Tibial artery (tissue), 4 donors: ENCODE data around the gene MRPL43.

Experiments used
- DNase-seq, 2 donors: peaks; one replicate each; pipeline ENCODE4 v3.0.0-alpha.2; 2019
- H3K27ac ChIP-seq, 2 donors: fragments of 200-600 bp; sonication (generic) in 1 of 2; 1 replicate in 1 of 2; 2 replicates in 1 of 2; pipeline ENCODE4 v1.5.1; 2018 to 2019; ENCODE audit warnings: mild to moderate bottlenecking in 1 of 2
- H3K27me3 ChIP-seq, 2 donors: fragments of 200-600 bp; sonication (generic) in 1 of 2; one replicate each; pipeline versions ENCODE4 v1.5.1 to v1.6.0; 2016 to 2019
- H3K36me3 ChIP-seq, 3 donors: fragments of 200-600 bp; sonication (generic) in 2 of 3; one replicate each; pipeline ENCODE4 v1.5.1; 2016 to 2019; ENCODE audit warnings: mild to moderate bottlenecking in 2 of 3
- H3K4me1 ChIP-seq, 4 donors: fragments of 200-600 bp; sonication (generic) in 2 of 4; 1 replicate in 3 of 4; 2 replicates in 1 of 4; pipeline ENCODE4 v1.5.1; 2016 to 2019
- H3K4me3 ChIP-seq, 2 donors: fragments of 200-600 bp; sonication (generic) in 1 of 2; 1 replicate in 1 of 2; 2 replicates in 1 of 2; pipeline ENCODE4 v1.5.1; 2018 to 2019; ENCODE audit warnings: mild to moderate bottlenecking in 2 of 2
- H3K9me3 ChIP-seq, 3 donors: fragments of 200-600 bp; sonication (generic) in 1 of 3; one replicate each; pipeline ENCODE4 v1.5.1; 2016 to 2019
- intact Hi-C: fragments of 100-400 bp; cut with DNase I; formaldehyde crosslinking; loops from one replicate; pipeline ENCODE4 v1.15.0; 2023; ENCODE audit warnings: low total_unique reads
- TF ChIP-seq, protein P1 (sequence below), 2 experiments: fragments of 200-600 bp in 1 of 2; fragments of 450-650 bp in 1 of 2; IDR thresholded peaks; one replicate each; pipeline ENCODE4 v1.5.1; 2017 to 2019; ENCODE audit warnings: antibody characterized with exemption in 2 of 2, mild to moderate bottlenecking in 1 of 2, moderate library complexity in 1 of 2

MRPL43 gene

DNA sequence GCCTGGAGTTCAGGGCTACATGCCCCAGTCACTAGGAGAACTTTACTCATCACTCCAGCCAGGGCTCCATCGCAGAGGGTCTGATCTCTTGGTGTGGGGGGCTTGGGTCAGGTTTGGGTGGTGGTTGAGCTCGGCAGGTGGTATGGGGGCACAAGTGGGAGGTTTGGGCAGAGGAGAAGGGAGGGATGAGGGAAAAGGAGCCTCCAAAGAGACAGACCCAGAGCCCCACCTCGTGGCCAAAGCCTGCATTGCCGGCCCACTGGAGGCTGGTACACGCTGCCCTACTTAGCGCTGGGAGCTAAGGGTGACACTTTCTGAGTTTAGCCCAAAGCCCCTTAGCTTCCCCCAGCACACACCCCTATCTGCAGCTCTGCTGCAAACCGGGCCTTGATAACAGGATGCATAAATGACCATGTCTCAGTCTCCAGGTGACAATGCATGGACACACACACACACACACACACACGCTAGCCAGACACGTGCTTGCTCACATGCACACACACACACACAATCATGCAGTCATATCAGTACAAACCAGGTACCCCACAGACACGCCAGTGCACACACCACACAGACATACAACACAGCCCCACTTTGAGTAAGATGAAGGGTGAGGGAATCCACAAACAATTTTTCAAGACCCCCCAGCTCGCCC, 27.1 kb upstream of the MRPL43 start:
- no peak overlapping the region for H3K4me3 ChIP-seq
- peaks cover 0 to 24% (median 21%) of the 10 kb centered on the region in 4 donors for H3K4me1 ChIP-seq
- no peaks in the 10 kb centered on the region for H3K36me3 ChIP-seq
- H3K27ac ChIP-seq = no peak overlapping the region
- peak; percentile 80 to 89 for DNase-seq
- TF ChIP-seq, protein P1, sequence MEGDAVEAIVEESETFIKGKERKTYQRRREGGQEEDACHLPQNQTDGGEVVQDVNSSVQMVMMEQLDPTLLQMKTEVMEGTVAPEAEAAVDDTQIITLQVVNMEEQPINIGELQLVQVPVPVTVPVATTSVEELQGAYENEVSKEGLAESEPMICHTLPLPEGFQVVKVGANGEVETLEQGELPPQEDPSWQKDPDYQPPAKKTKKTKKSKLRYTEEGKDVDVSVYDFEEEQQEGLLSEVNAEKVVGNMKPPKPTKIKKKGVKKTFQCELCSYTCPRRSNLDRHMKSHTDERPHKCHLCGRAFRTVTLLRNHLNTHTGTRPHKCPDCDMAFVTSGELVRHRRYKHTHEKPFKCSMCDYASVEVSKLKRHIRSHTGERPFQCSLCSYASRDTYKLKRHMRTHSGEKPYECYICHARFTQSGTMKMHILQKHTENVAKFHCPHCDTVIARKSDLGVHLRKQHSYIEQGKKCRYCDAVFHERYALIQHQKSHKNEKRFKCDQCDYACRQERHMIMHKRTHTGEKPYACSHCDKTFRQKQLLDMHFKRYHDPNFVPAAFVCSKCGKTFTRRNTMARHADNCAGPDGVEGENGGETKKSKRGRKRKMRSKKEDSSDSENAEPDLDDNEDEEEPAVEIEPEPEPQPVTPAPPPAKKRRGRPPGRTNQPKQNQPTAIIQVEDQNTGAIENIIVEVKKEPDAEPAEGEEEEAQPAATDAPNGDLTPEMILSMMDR (IDR thresholded peaks at IDR 0.05) = peak; percentile 91 to 96
- no peaks in the 10 kb centered on the region for H3K9me3 ChIP-seq
- peaks cover 0 to 31% of the 10 kb centered on the region in 2 donors for H3K27me3 ChIP-seq
- intact Hi-C loops = loop anchor here (2.0 kb wide), 1 partner anchor 20 kb away; no protein-coding TSS in a partner anchor

- Histone ChIP-seq H3K27ac (peak overlapping the region; percentile 20 to 60), H3K27me3 (peaks cover 0 to 25% of the 10 kb centered on the region in 2 donors), H3K4me3 (no peak overlapping the region), H3K36me3 (no peaks in the 10 kb centered on the region), H3K9me3 (no peaks in the 10 kb centered on the region), H3K4me1 (peaks cover 0 to 20% (median 15%) of the 10 kb centered on the region in 4 donors)
- TF ChIP-seq, protein P1 (IDR thresholded peaks at IDR 0.05) = no peak
- intact Hi-C loops = no loop called here
- DNase-seq = no peak
Observed at GRCh38 chr10:101013365-101013825, 26.1 kb upstream of the MRPL43 start.

- Histone ChIP-seq H3K36me3 (no peaks in the 10 kb centered on the region), H3K27me3 (peaks cover 0 to 20% of the 10 kb centered on the region in 2 donors), H3K4me1 (peaks cover 0 to 25% (median 17%) of the 10 kb centered on the region in 4 donors), H3K4me3 (no peak overlapping the region), H3K27ac (peak overlapping the region; percentile 31 to 60), H3K9me3 (no peaks in the 10 kb centered on the region)
- intact Hi-C loops = no loop called here
- peak; percentile 90 to 92 for DNase-seq
- TF ChIP-seq, protein P1 (IDR thresholded peaks at IDR 0.05) = peak; percentile 94 to 97
Observed at GRCh38 chr10:101012525-101013364, 25.4 kb upstream of the MRPL43 start.

- H3K4me3 ChIP-seq = no peak overlapping the region
- intact Hi-C loops = no loop called here
- H3K4me1 ChIP-seq = peaks cover 0 to 30% (median 17%) of the 10 kb centered on the region in 4 donors
- H3K9me3 ChIP-seq = no peaks in the 10 kb centered on the region
- no peak for DNase-seq
- peaks cover 2 to 8% (median 7%) of the 10 kb centered on the region in 3 donors for H3K36me3 ChIP-seq
- H3K27me3 ChIP-seq = peaks cover 0 to 13% of the 10 kb centered on the region in 2 donors
- peak overlapping the region; percentile 31 to 60 for H3K27ac ChIP-seq
- TF ChIP-seq, protein P1 (IDR thresholded peaks at IDR 0.05) = peak in 1 of 2 experiments; percentile 10
Observed at GRCh38 chr10:101011517-101012423, 24.5 kb upstream of the MRPL43 start.

DNA sequence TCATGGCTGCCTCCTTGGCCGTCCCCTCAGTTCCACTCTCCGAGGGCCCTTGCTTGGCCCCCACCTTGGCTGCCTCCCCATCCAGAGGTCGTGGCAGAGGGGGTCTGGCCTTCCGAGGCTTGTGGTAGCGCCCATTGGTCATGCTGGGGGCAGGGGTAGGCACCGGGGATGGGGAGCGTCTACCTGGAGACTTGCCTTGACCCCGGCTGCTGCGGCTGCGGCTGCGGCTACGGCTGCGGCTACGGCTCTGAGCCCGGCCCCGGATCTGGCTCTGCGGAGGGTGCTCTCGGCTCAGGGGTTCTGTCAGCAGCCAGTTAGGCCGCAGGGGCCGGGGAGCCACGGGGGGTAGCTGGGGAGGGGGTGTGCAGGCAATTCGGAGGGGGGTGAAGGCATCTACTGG, 23.0 kb upstream of the MRPL43 start:
- intact Hi-C loops = no loop called here

More for the DNA sequence above, 23.0 kb upstream of the MRPL43 start:
- no peak for DNase-seq
- no peaks in the 10 kb centered on the region for H3K9me3 ChIP-seq
- peaks cover 17 to 22% (median 22%) of the 10 kb centered on the region in 3 donors for H3K36me3 ChIP-seq
- H3K27ac ChIP-seq = no peak overlapping the region
- H3K4me3 ChIP-seq = no peak overlapping the region
- H3K27me3 ChIP-seq = no peaks in the 10 kb centered on the region
- TF ChIP-seq, protein P1 (IDR thresholded peaks at IDR 0.05) = no peak
- peaks cover 0 to 30% (median 17%) of the 10 kb centered on the region in 4 donors for H3K4me1 ChIP-seq
